Mesenchymal stem cell (in vitro differentiated cells and primary cell): ENCODE data around the gene RECQL. TPM values are rescaled to one million over a fixed set of nuclear protein-coding genes. Genes with fewer than 3 reads are reported as not detected.
A peak's percentile ranks its signal among the peaks of the same experiment; 100 is the strongest.

Source experiments
- DNase-seq: peaks from one replicate; pipeline ENCODE4 v3.0.0-alpha.2; 2013
- H2AFZ ChIP-seq: one replicate; pipeline ENCODE4 v1.6.1; 2013; ENCODE audit warnings: low read depth, mild to moderate bottlenecking, control low read depth, inconsistent platforms, low read length, moderate library complexity
- H2AK5ac ChIP-seq: 2 replicates; pipeline ENCODE4 v1.6.1; 2013; ENCODE audit warnings: low read length, moderate library complexity, mild to moderate bottlenecking, inconsistent platforms; ENCODE audit not compliant: severe bottlenecking
- H2BK120ac ChIP-seq: one replicate; pipeline ENCODE4 v1.6.1; 2013; ENCODE audit warnings: low read depth, mild to moderate bottlenecking, inconsistent platforms, low read length, moderate library complexity
- H2BK12ac ChIP-seq, 2 experiments: one replicate each; pipeline ENCODE4 v1.6.1; 2013; ENCODE audit warnings: inconsistent platforms in 2 of 2, low read length in 2 of 2, mild to moderate bottlenecking in 2 of 2, moderate library complexity in 2 of 2, control low read depth in 1 of 2
- H2BK15ac ChIP-seq: one replicate; pipeline ENCODE4 v1.6.1; 2013; ENCODE audit warnings: mild to moderate bottlenecking, low read depth, inconsistent platforms; ENCODE audit not compliant: poor library complexity, severe bottlenecking
- H2BK5ac ChIP-seq: 2 replicates; pipeline ENCODE4 v1.6.1; 2013; ENCODE audit warnings: low read depth, mild to moderate bottlenecking, low read length, control low read depth, inconsistent platforms; ENCODE audit not compliant: poor library complexity, severe bottlenecking
- H3K14ac ChIP-seq, 2 experiments: one replicate each; pipeline ENCODE4 v1.6.1; 2013; ENCODE audit warnings: inconsistent platforms in 2 of 2, low read length in 2 of 2, control low read depth in 1 of 2, mild to moderate bottlenecking in 1 of 2, moderate library complexity in 1 of 2
- H3K18ac ChIP-seq, 2 experiments: one replicate each; pipeline ENCODE4 v1.6.1; 2013; ENCODE audit warnings: inconsistent platforms in 2 of 2, low read length in 2 of 2, control low read depth in 1 of 2, low read depth in 1 of 2, mild to moderate bottlenecking in 1 of 2
- H3K23ac ChIP-seq, 2 experiments: one replicate each; pipeline ENCODE4 v1.6.1; 2013; ENCODE audit warnings: inconsistent platforms in 2 of 2, low read length in 2 of 2, mild to moderate bottlenecking in 2 of 2, moderate library complexity in 2 of 2, control low read depth in 1 of 2
- H3K27ac ChIP-seq: 2 replicates; pipeline ENCODE4 v1.5.1; 2013; ENCODE audit warnings: mild to moderate bottlenecking, moderate library complexity, low read length, control low read depth, inconsistent platforms; ENCODE audit not compliant: poor library complexity, severe bottlenecking
- H3K27me3 ChIP-seq, 2 experiments: 2 replicates each; pipeline versions ENCODE4 v1.6.1 to v1.7.0; 2013; ENCODE audit warnings: low read length in 2 of 2, mild to moderate bottlenecking in 2 of 2, moderate library complexity in 2 of 2, control low read depth in 1 of 2, inconsistent platforms in 1 of 2; ENCODE audit not compliant: control insufficient read depth in 1 of 2, insufficient read depth in 1 of 2
- H3K36me3 ChIP-seq, 2 experiments: 2 replicates each; pipeline versions ENCODE4 v1.6.1 to v1.7.0; 2013; ENCODE audit warnings: low read length in 2 of 2, control low read depth in 1 of 2, inconsistent platforms in 1 of 2, low read depth in 1 of 2, mild to moderate bottlenecking in 1 of 2; ENCODE audit not compliant: insufficient read depth in 2 of 2, control insufficient read depth in 1 of 2
- H3K4ac ChIP-seq, 2 experiments: one replicate each; pipeline ENCODE4 v1.6.1; 2013; ENCODE audit warnings: inconsistent platforms in 2 of 2, low read length in 2 of 2, mild to moderate bottlenecking in 2 of 2, moderate library complexity in 2 of 2, control low read depth in 1 of 2, low read depth in 1 of 2
- H3K4me1 ChIP-seq: 2 replicates; pipeline ENCODE4 v1.6.1; 2013; ENCODE audit warnings: low read depth, low read length, control low read depth; ENCODE audit not compliant: control insufficient read depth, insufficient read depth
- H3K4me2 ChIP-seq: 2 replicates; pipeline ENCODE4 v1.6.1; 2013; ENCODE audit warnings: low read length, mild to moderate bottlenecking, inconsistent platforms; ENCODE audit not compliant: poor library complexity, severe bottlenecking
- H3K4me3 ChIP-seq, 2 experiments: 2 replicates each; pipeline versions ENCODE4 v1.5.1 to v1.7.0; 2013; ENCODE audit warnings: low read length in 2 of 2, mild to moderate bottlenecking in 2 of 2, control low read depth in 1 of 2, low read depth in 1 of 2; ENCODE audit not compliant: insufficient read depth in 1 of 2
- H3K79me1 ChIP-seq: replicated peaks from 2 replicates; pipeline ENCODE4 v1.6.1; 2013; ENCODE audit warnings: mild to moderate bottlenecking, control low read depth, low read length, inconsistent platforms; ENCODE audit not compliant: poor library complexity, severe bottlenecking
- H3K9ac ChIP-seq: 2 replicates; pipeline ENCODE4 v1.7.0; 2013; ENCODE audit warnings: mild to moderate bottlenecking, low read length, moderate library complexity
- H3K9me3 ChIP-seq: 2 replicates; pipeline ENCODE4 v1.7.0; 2013; ENCODE audit warnings: mild to moderate bottlenecking, low read length; ENCODE audit not compliant: control insufficient read depth
- H4K8ac ChIP-seq: one replicate; pipeline ENCODE4 v1.6.1; 2013; ENCODE audit warnings: inconsistent platforms, mild to moderate bottlenecking, low read length, moderate library complexity
- H4K91ac ChIP-seq: one replicate; pipeline ENCODE4 v1.6.1; 2013; ENCODE audit warnings: mild to moderate bottlenecking, low read length, inconsistent platforms
- WGBS: methylation state at CpG from one replicate; pipeline ENCODE4 v1.1.7; 2013; ENCODE audit warnings: mixed read lengths; 5-methylcytosine and 5-hydroxymethylcytosine counted together
- polyA plus RNA-seq, 2 experiments: library from polyadenylated mRNA; stranded (reverse); fragments of 200-250 nt; gene quantifications; one replicate each; pipeline ENCODE4 v1.2.3, GENCODE V29; 2013

RECQL gene, protein sequence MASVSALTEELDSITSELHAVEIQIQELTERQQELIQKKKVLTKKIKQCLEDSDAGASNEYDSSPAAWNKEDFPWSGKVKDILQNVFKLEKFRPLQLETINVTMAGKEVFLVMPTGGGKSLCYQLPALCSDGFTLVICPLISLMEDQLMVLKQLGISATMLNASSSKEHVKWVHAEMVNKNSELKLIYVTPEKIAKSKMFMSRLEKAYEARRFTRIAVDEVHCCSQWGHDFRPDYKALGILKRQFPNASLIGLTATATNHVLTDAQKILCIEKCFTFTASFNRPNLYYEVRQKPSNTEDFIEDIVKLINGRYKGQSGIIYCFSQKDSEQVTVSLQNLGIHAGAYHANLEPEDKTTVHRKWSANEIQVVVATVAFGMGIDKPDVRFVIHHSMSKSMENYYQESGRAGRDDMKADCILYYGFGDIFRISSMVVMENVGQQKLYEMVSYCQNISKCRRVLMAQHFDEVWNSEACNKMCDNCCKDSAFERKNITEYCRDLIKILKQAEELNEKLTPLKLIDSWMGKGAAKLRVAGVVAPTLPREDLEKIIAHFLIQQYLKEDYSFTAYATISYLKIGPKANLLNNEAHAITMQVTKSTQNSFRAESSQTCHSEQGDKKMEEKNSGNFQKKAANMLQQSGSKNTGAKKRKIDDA
- 43.9 TPM for polyA plus RNA-seq (2013, experiment 1 of 2)
- polyA plus RNA-seq (2013, experiment 2 of 2) = 46.0 TPM

GRCh38 chr12:21501258-21502163 is at the start of gene RECQL, which contains the start of gene GOLT1B:
RECQL (minus strand) TSS chr12:21501635; CDS start chr12:21499570, 2,065 bp downstream.
GOLT1B (plus strand) TSS chr12:21501789; CDS start chr12:21501924, 135 bp downstream.
- Histone ChIP-seq H3K14ac (peak within 1 kb of the TSS; percentile 67 to 96), H3K4ac (peak within 1 kb of the TSS; percentile 97 to 99), H3K36me3 (peaks cover 2 to 33% of the 10 kb centered on the region in 2 experiments), H3K4me1 (peaks cover 7% of the 10 kb centered on the region), H2BK120ac (peak within 1 kb of the TSS; percentile 76), H2AK5ac (peak within 1 kb of the TSS; percentile 91), H3K9me3 (no peaks in the 10 kb centered on the region), H4K91ac (peak within 1 kb of the TSS; percentile 87), H3K79me1 (peaks cover 5% of the 10 kb centered on the region), H3K27me3 (no peaks in the 10 kb centered on the region), H3K27ac (peak within 1 kb of the TSS; percentile 80), H2BK5ac (peak within 1 kb of the TSS; percentile 87), H2AFZ (peak within 1 kb of the TSS; percentile 91), H3K18ac (peak within 1 kb of the TSS; percentile 84 to 97), H3K4me2 (peak within 1 kb of the TSS; percentile 84), H3K4me3 (peak within 1 kb of the TSS; percentile 91 to 94), H4K8ac (peak within 1 kb of the TSS; percentile 93), H2BK12ac (peak within 1 kb of the TSS in 1 of 2 experiments; percentile 54), H3K23ac (peak within 1 kb of the TSS in 1 of 2 experiments; percentile 93), H3K9ac (peak within 1 kb of the TSS; percentile 99), H2BK15ac (peak within 1 kb of the TSS; percentile 54)
- peak; percentile 99 for DNase-seq
- WGBS = under 1% methylated on average over 57 of the region's 61 CpGs

GRCh38 chr12:21547437-21547836 is 46.0 kb upstream of the RECQL start:
- H3K79me1 ChIP-seq = no peaks in the 10 kb centered on the region
- H4K8ac ChIP-seq = no peak overlapping the region
- no peak overlapping the region for H3K23ac ChIP-seq
- no peak overlapping the region for H2BK12ac ChIP-seq
- no peak overlapping the region for H3K18ac ChIP-seq
- H3K9me3 ChIP-seq = no peaks in the 10 kb centered on the region
- no peak overlapping the region for H3K9ac ChIP-seq
- 100% methylated on average over 1 of the region's 1 CpG for WGBS
- no peak overlapping the region for H2AFZ ChIP-seq
- H3K27me3 ChIP-seq = no peaks in the 10 kb centered on the region
- H4K91ac ChIP-seq = no peak overlapping the region
- no peak overlapping the region for H2AK5ac ChIP-seq
- no peak overlapping the region for H2BK120ac ChIP-seq
- H2BK5ac ChIP-seq = no peak overlapping the region
- H2BK15ac ChIP-seq = no peak overlapping the region
- H3K27ac ChIP-seq = no peak overlapping the region
- no peak for DNase-seq
- no peaks in the 10 kb centered on the region for H3K4me1 ChIP-seq
- H3K4me2 ChIP-seq = no peak overlapping the region
- H3K4ac ChIP-seq = no peak overlapping the region
- no peaks in the 10 kb centered on the region for H3K36me3 ChIP-seq
- H3K14ac ChIP-seq = no peak overlapping the region
- H3K4me3 ChIP-seq = no peak overlapping the region

GRCh38 chr12:21546716-21547115 is 45.3 kb upstream of the RECQL start:
- Histone ChIP-seq H2BK12ac (no peak overlapping the region), H3K14ac (no peak overlapping the region), H3K9me3 (no peaks in the 10 kb centered on the region), H4K8ac (no peak overlapping the region), H3K9ac (no peak overlapping the region), H2AFZ (no peak overlapping the region), H4K91ac (no peak overlapping the region), H3K4ac (no peak overlapping the region), H2AK5ac (no peak overlapping the region), H3K18ac (no peak overlapping the region), H2BK15ac (no peak overlapping the region), H2BK5ac (no peak overlapping the region), H3K27ac (no peak overlapping the region), H3K4me3 (no peak overlapping the region), H3K4me1 (no peaks in the 10 kb centered on the region), H3K27me3 (no peaks in the 10 kb centered on the region), H3K23ac (no peak overlapping the region), H2BK120ac (no peak overlapping the region), H3K79me1 (no peaks in the 10 kb centered on the region), H3K4me2 (no peak overlapping the region), H3K36me3 (no peaks in the 10 kb centered on the region)
- 0% methylated on average over 1 of the region's 1 CpG for WGBS
- no peak for DNase-seq
